SK-N-SH (cell line): ENCODE measurements around the gene TWF2. TPM values are rescaled to one million over a fixed set of nuclear protein-coding genes. Genes with fewer than 3 reads are reported as not detected.
A peak's percentile ranks its signal among the peaks of the same experiment; 100 is the strongest.

Experiments used
- CTCF ChIA-PET: fragments of 300-600, 350-600 bp; formaldehyde crosslinking; extraction: SDS; loops from one replicate; lab custom pipeline; 2021; lab: Yijun Ruan, JAX
- POLR2A ChIA-PET: fragments of 350-600 bp; sonication (Branson Sonifier 250); formaldehyde crosslinking; extraction: SDS; loops from one replicate; lab custom pipeline; 2020; ENCODE audit warnings: antibody characterized with exemption, inconsistent platforms; lab: Yijun Ruan, JAX
- DNase-seq: peaks from one replicate; pipeline ENCODE4 v3.0.0; 2012
- H2AFZ ChIP-seq: fragments of 200-600 bp; sonication (generic); 2 replicates; pipeline ENCODE4 v1.8.1; 2016; ENCODE audit warnings: antibody characterized with exemption, mild to moderate bottlenecking, low read depth
- H3F3A ChIP-seq: fragments of 200-600 bp; sonication (generic); replicated peaks from 2 replicates; pipeline ENCODE3; 2016; ENCODE audit warnings: antibody characterized with exemption, mild to moderate bottlenecking; ENCODE audit not compliant: insufficient read depth
- H3K27ac ChIP-seq, 2 experiments: fragments of 200-500 bp in 1 of 2; fragments of 200-600 bp in 1 of 2; sonication (Bioruptor generic) in 1 of 2; sonication (generic), shearing (Covaris generic) in 1 of 2; 2 replicates each; pipeline versions ENCODE4 v1.5.1 to v1.6.1; 2014 to 2016; ENCODE audit warnings: low read depth in 2 of 2, inconsistent platforms in 1 of 2, low read length in 1 of 2, mild to moderate bottlenecking in 1 of 2, mixed read lengths in 1 of 2
- H3K27me3 ChIP-seq: fragments of 200-600 bp; sonication (generic), shearing (Covaris generic); 2 replicates; pipeline ENCODE4 v1.6.1; 2016; ENCODE audit warnings: mixed run types; ENCODE audit not compliant: insufficient read depth
- H3K36me3 ChIP-seq, 2 experiments: fragments of 200-500 bp in 1 of 2; fragments of 200-600 bp in 1 of 2; sonication (Bioruptor generic) in 1 of 2; sonication (generic) in 1 of 2; replicated peaks in 1 of 2; 2 replicates each; pipeline versions ENCODE3 to v1.5.1; 2014 to 2016; ENCODE audit warnings: low read length in 1 of 2, mild to moderate bottlenecking in 1 of 2; ENCODE audit not compliant: insufficient read depth in 2 of 2, control insufficient read depth in 1 of 2
- H3K4me1 ChIP-seq, 2 experiments: fragments of 200-500 bp in 1 of 2; fragments of 200-600 bp in 1 of 2; sonication (Bioruptor generic) in 1 of 2; sonication (generic), shearing (Covaris generic) in 1 of 2; 2 replicates each; pipeline versions ENCODE4 v1.5.1 to v1.6.1; 2014 to 2016; ENCODE audit warnings: low read depth in 1 of 2, low read length in 1 of 2, mixed run types in 1 of 2; ENCODE audit not compliant: insufficient read depth in 2 of 2, control insufficient read depth in 1 of 2
- H3K4me2 ChIP-seq: fragments of 200-600 bp; sonication (generic), shearing (Covaris generic); 2 replicates; pipeline ENCODE4 v1.6.1; 2017; ENCODE audit warnings: mixed run types
- H3K4me3 ChIP-seq, 2 experiments: fragments of 200-500 bp in 1 of 2; fragments of 200-600 bp in 1 of 2; sonication (Bioruptor generic) in 1 of 2; sonication (generic), shearing (Covaris generic) in 1 of 2; 2 replicates each; pipeline versions ENCODE4 v1.5.1 to v1.8.1; 2014 to 2016; ENCODE audit warnings: low read depth in 2 of 2, inconsistent platforms in 1 of 2, low read length in 1 of 2, mild to moderate bottlenecking in 1 of 2, mixed read lengths in 1 of 2, moderate library complexity in 1 of 2
- H3K79me2 ChIP-seq: fragments of 200-600 bp; sonication (generic); 2 replicates; pipeline ENCODE4 v1.8.1; 2017; ENCODE audit warnings: mild to moderate bottlenecking; ENCODE audit not compliant: insufficient read depth
- H3K9ac ChIP-seq: fragments of 200-600 bp; sonication (generic); 2 replicates; pipeline ENCODE4 v1.6.1; 2017; ENCODE audit warnings: mixed run types
- H3K9me2 ChIP-seq: fragments of 200-600 bp; sonication (generic); 2 replicates; pipeline ENCODE4 v1.6.1; 2017; ENCODE audit warnings: mixed run types
- H3K9me3 ChIP-seq: fragments of 200-600 bp; sonication (generic); 2 replicates; pipeline ENCODE4 v1.6.1; 2017; ENCODE audit warnings: mixed run types, mild to moderate bottlenecking, moderate library complexity
- H4K20me1 ChIP-seq: fragments of 200-600 bp; sonication (generic); 2 replicates; pipeline ENCODE4 v1.6.1; 2017; ENCODE audit warnings: mild to moderate bottlenecking, mixed run types; ENCODE audit not compliant: insufficient read depth
- ELF1 ChIP-seq: IDR thresholded peaks from 2 replicates; pipeline ENCODE4 v1.4.0; 2012
- EP300 ChIP-seq, 2 experiments: IDR thresholded peaks; 2 replicates each; pipeline versions ENCODE4 v1.4.0 to v1.6.1; 2012; ENCODE audit warnings: borderline replicate concordance in 1 of 2, low read depth in 1 of 2, low read length in 1 of 2
- FOSL2 ChIP-seq: IDR thresholded peaks from 2 replicates; pipeline ENCODE4 v1.4.0; 2012; ENCODE audit warnings: low read depth, mild to moderate bottlenecking, moderate library complexity, borderline replicate concordance
- FOXM1 ChIP-seq: IDR thresholded peaks from 2 replicates; pipeline ENCODE4 v1.4.0; 2012; ENCODE audit warnings: low read depth, mild to moderate bottlenecking
- GABPA ChIP-seq: IDR thresholded peaks from 2 replicates; pipeline ENCODE4 v1.4.0; 2012; ENCODE audit warnings: low read depth, mild to moderate bottlenecking
- GATA2 ChIP-seq: sonication (generic); formaldehyde crosslinking; IDR thresholded peaks from 2 replicates; pipeline ENCODE4 v1.5.0; 2020; ENCODE audit warnings: mild to moderate bottlenecking, missing genetic modification reagents
- JUND ChIP-seq: IDR thresholded peaks from 2 replicates; pipeline ENCODE4 v1.4.0; 2012
- MEF2A ChIP-seq: IDR thresholded peaks from 2 replicates; pipeline ENCODE4 v1.4.0; 2012; ENCODE audit warnings: low read depth, borderline replicate concordance
- MXI1 ChIP-seq: IDR thresholded peaks from 2 replicates; pipeline ENCODE4 v1.6.1; 2012; ENCODE audit warnings: mild to moderate bottlenecking, low read depth, low read length, improper control_type of control experiment
- NFIC ChIP-seq: IDR thresholded peaks from 2 replicates; pipeline ENCODE4 v1.4.0; 2012; ENCODE audit warnings: borderline replicate concordance
- NRF1 ChIP-seq: IDR thresholded peaks from 2 replicates; pipeline ENCODE4 v1.6.1; 2012; ENCODE audit warnings: low read depth, mild to moderate bottlenecking, low read length
- RXRA ChIP-seq: IDR thresholded peaks from 2 replicates; pipeline ENCODE4 v1.4.0; 2012; ENCODE audit warnings: low read depth, mild to moderate bottlenecking, borderline replicate concordance
- SIN3A ChIP-seq: IDR thresholded peaks from 2 replicates; pipeline ENCODE4 v1.6.1; 2012; ENCODE audit warnings: low read depth, mild to moderate bottlenecking, low read length, moderate library complexity, borderline replicate concordance
- SMC3 ChIP-seq: IDR thresholded peaks from 2 replicates; pipeline ENCODE4 v1.6.1; 2012; ENCODE audit warnings: low read depth, low read length, improper control_type of control experiment
- TAF1 ChIP-seq: IDR thresholded peaks from 2 replicates; pipeline ENCODE4 v1.6.1; 2012; ENCODE audit warnings: low read depth, mild to moderate bottlenecking, low read length, moderate library complexity, borderline replicate concordance
- TCF12 ChIP-seq: IDR thresholded peaks from 2 replicates; pipeline ENCODE4 v1.4.0; 2012
- YY1 ChIP-seq: IDR thresholded peaks from 2 replicates; pipeline ENCODE4 v1.4.0; 2012; ENCODE audit warnings: low read depth, mild to moderate bottlenecking
- WGBS: methylation state at CpG from one replicate; pipeline ENCODE4 v1.1.6; 2017; ENCODE audit warnings: low lambda C conversion rate; 5-methylcytosine and 5-hydroxymethylcytosine counted together
- polyA plus RNA-seq, 3 experiments: library from polyadenylated mRNA; depleted of rRNA; stranded (reverse); fragments of >200 nt; gene quantifications; 2 replicates each; pipeline ENCODE4 v1.2.3, GENCODE V29; 2012
- TF ChIP-seq, protein P1 (sequence below): fragments of 150-350 bp; IDR thresholded peaks from 2 replicates; pipeline ENCODE4 v1.6.1; 2016; ENCODE audit warnings: mild to moderate bottlenecking, low read depth, low read length
- TF ChIP-seq, protein P2 (sequence below): IDR thresholded peaks from 2 replicates; pipeline ENCODE4 v1.4.0; 2012; ENCODE audit warnings: low read depth
- TF ChIP-seq, protein P3 (sequence below): IDR thresholded peaks from 2 replicates; pipeline ENCODE4 v1.6.1; 2012; ENCODE audit warnings: mild to moderate bottlenecking, low read depth, low read length, moderate library complexity
- TF ChIP-seq, protein P4 (sequence below): fragments of 150-350 bp; IDR thresholded peaks from 2 replicates; pipeline ENCODE4 v1.6.1; 2017; ENCODE audit warnings: antibody characterized with exemption, low read length, low read depth, borderline replicate concordance

Gene TWF2
- polyA plus RNA-seq, 1 of the 3 experiments (the other 2 are of a cell fraction): 188 TPM

DNA sequence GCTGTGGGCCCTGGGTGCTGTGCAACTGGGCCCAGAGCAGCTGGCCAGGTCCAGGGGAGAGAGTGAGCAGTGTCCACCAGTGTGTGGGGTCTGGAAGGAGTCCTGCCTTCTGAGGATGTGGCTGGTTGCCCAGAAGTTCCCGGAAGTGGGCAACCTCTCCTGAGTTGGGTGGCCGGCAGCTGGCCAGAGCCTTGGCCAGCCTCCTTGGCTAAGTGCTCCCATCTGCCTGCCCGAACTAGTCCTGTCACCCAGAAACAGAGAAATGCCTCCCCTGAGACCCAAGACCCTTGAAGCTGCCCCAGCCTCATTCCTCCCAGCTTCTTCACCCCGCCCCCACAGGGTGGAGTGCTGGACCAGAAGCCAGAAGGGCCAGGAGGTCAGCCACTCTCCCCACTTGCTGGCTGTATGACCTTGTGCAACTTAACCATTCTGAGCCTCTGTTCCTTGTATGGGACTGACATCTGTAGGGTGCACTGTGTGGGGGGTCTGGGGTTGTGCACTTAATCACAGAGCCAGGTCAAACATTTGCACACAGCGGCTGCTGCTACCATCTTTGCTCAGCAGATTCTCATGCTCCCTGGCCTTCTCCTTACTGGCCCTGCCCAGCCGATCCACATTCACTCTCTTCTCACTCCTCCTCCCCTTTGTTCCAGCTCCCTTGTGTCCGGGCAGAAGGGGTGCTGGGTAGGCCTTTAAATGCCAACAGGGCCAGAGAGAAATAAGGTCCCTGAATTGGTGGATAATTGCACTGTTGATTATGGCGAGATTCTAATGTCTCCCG is 48.5 kb downstream of the TWF2 start:
- H3K27me3 ChIP-seq: no peaks in the 10 kb centered on the region
- H3K9me3 ChIP-seq: no peaks in the 10 kb centered on the region
- H4K20me1 ChIP-seq: no peaks in the 10 kb centered on the region
- no peak overlapping the region for H3K9ac ChIP-seq
- 82% methylated on average over 6 of the region's 9 CpGs for WGBS
- ChIA-PET POLR2A (no interaction called here), CTCF (interaction anchor here (1.2 kb wide), 2 partner anchors 186 to 190 kb away, joined by 3 read pairs; no protein-coding TSS in a partner anchor)
- peak overlapping the region; percentile 12; the same call in 1 of the 2 replicates for H2AFZ ChIP-seq
- no peaks in the 10 kb centered on the region for H3K36me3 ChIP-seq
- H3F3A ChIP-seq: peaks cover 4% of the 10 kb centered on the region
- no peak for DNase-seq
- no peaks in the 10 kb centered on the region for H3K79me2 ChIP-seq
- TF ChIP-seq RXRA: peak; percentile 39; the same call in 1 of the 2 replicates
- no peak for TF ChIP-seq MXI1
- no peak for TF ChIP-seq NRF1
- no peak for TF ChIP-seq MEF2A
- TF ChIP-seq ELF1: peak; percentile 72
- no peak for TF ChIP-seq FOSL2
- TF ChIP-seq SIN3A: no peak
- TF ChIP-seq, protein P1, sequence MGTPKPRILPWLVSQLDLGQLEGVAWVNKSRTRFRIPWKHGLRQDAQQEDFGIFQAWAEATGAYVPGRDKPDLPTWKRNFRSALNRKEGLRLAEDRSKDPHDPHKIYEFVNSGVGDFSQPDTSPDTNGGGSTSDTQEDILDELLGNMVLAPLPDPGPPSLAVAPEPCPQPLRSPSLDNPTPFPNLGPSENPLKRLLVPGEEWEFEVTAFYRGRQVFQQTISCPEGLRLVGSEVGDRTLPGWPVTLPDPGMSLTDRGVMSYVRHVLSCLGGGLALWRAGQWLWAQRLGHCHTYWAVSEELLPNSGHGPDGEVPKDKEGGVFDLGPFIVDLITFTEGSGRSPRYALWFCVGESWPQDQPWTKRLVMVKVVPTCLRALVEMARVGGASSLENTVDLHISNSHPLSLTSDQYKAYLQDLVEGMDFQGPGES: no peak
- TF ChIP-seq GATA2 (CRISPR knock-in tag): no peak
- peak in 1 of 2 experiments; percentile 39; a peak in 1 of 4 replicates for TF ChIP-seq EP300 (IDR thresholded peaks at IDR 0.05; ENCODE audit: borderline replicate concordance in 1 of 2, low read depth in 1 of 2, low read length in 1 of 2)
- TF ChIP-seq TCF12: peak; percentile 84
- TF ChIP-seq YY1: no peak
- TF ChIP-seq, protein P2, sequence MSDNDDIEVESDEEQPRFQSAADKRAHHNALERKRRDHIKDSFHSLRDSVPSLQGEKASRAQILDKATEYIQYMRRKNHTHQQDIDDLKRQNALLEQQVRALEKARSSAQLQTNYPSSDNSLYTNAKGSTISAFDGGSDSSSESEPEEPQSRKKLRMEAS: peak; percentile 49; the same call in 1 of the 2 replicates
- peak; percentile 93 for TF ChIP-seq NFIC
- TF ChIP-seq GABPA: no peak
- peak overlapping the region; percentile 58; the same call in 1 of the 2 replicates for H3K4me2 ChIP-seq
- no peak overlapping the region for H3K4me3 ChIP-seq
- peaks cover 10 to 16% of the 10 kb centered on the region in 2 experiments; a peak in 3 of 4 replicates for H3K4me1 ChIP-seq
- H3K27ac ChIP-seq: peak overlapping the region in 1 of 2 experiments; percentile 33; a peak in 2 of 4 replicates
- no peaks in the 10 kb centered on the region for H3K9me2 ChIP-seq

DNA sequence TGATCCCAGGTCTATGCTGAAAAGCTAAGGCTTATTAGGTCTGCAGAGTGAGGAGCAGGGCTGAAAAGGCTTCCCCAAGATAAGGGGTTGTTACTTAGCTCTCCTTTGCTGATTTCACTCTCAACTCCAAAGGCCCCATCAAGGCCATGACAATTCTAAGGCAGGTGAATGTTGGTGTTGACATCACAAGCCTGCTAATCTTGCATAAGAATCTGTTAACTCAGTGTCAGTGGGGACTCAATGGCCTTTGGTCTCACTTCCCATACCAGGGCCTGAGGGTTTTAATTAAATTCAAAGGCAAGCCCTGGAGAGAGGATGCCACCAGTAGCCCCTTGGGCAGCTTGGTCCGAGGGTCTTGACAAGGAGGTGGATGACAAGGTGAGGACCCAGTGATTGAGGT is 50.4 kb downstream of the TWF2 start:
- Histone ChIP-seq H3K9me2 (no peaks in the 10 kb centered on the region), H2AFZ (no peak overlapping the region), H3F3A (peaks cover 4% of the 10 kb centered on the region), H3K9ac (no peak overlapping the region), H3K4me1 (peaks cover 10 to 16% of the 10 kb centered on the region in 2 experiments; a peak in 3 of 4 replicates), H4K20me1 (no peaks in the 10 kb centered on the region), H3K4me3 (no peak overlapping the region), H3K27ac (no peak overlapping the region), H3K9me3 (no peaks in the 10 kb centered on the region), H3K79me2 (no peaks in the 10 kb centered on the region), H3K36me3 (no peaks in the 10 kb centered on the region), H3K4me2 (no peak overlapping the region), H3K27me3 (no peaks in the 10 kb centered on the region)
- DNase-seq: no peak
- ChIA-PET POLR2A (interaction anchor here (0.7 kb wide), 1 partner anchor 193 kb away, joined by 3 read pairs; the partner anchor contains the start of gene RPL29), CTCF (interaction anchor here (0.8 kb wide), 1 partner anchor 32 kb away, joined by 3 read pairs; no protein-coding TSS in a partner anchor)
- 100% methylated on average over 1 of the region's 1 CpG for WGBS
- TF ChIP-seq FOXM1 (no peak), RXRA (no peak), TAF1 (no peak), JUND (no peak), SIN3A (no peak), FOSL2 (no peak), SMC3 (no peak)
- TF ChIP-seq, protein P3, sequence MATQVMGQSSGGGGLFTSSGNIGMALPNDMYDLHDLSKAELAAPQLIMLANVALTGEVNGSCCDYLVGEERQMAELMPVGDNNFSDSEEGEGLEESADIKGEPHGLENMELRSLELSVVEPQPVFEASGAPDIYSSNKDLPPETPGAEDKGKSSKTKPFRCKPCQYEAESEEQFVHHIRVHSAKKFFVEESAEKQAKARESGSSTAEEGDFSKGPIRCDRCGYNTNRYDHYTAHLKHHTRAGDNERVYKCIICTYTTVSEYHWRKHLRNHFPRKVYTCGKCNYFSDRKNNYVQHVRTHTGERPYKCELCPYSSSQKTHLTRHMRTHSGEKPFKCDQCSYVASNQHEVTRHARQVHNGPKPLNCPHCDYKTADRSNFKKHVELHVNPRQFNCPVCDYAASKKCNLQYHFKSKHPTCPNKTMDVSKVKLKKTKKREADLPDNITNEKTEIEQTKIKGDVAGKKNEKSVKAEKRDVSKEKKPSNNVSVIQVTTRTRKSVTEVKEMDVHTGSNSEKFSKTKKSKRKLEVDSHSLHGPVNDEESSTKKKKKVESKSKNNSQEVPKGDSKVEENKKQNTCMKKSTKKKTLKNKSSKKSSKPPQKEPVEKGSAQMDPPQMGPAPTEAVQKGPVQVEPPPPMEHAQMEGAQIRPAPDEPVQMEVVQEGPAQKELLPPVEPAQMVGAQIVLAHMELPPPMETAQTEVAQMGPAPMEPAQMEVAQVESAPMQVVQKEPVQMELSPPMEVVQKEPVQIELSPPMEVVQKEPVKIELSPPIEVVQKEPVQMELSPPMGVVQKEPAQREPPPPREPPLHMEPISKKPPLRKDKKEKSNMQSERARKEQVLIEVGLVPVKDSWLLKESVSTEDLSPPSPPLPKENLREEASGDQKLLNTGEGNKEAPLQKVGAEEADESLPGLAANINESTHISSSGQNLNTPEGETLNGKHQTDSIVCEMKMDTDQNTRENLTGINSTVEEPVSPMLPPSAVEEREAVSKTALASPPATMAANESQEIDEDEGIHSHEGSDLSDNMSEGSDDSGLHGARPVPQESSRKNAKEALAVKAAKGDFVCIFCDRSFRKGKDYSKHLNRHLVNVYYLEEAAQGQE: no peak
- TF ChIP-seq, protein P4, sequence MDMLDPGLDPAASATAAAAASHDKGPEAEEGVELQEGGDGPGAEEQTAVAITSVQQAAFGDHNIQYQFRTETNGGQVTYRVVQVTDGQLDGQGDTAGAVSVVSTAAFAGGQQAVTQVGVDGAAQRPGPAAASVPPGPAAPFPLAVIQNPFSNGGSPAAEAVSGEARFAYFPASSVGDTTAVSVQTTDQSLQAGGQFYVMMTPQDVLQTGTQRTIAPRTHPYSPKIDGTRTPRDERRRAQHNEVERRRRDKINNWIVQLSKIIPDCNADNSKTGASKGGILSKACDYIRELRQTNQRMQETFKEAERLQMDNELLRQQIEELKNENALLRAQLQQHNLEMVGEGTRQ: no peak
